ENCODE measurements around the gene CHST5. TPM values are rescaled to one million over a fixed set of nuclear protein-coding genes. Genes with fewer than 3 reads are reported as not detected.

The CHST5 gene
- total and polyA plus RNA-seq, 2 of the 8 experiments (the other 6 are each of a cell fraction or from before 2014, with no cell fraction given), result 0.13 to 0.23 TPM

DNA sequence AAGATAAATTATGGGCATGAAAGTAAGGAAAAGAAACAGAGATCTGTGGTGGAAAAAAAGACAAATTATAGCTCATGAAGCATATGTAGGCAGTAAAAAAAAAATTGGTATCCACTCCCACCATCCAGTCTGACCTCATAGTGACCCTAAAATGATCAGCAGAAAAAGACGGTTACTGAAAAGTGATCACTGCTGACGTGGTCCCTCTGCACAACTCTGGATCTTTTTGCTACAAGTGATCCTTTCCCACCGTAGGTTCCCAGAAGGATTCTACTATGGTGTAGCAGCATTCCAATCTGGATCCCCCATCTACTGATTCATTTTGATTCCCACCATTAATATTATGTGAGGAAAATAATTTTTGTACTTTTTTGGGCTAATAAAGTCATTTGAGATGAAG, 29.8 kb downstream of the CHST5 start:
- H2BK120ac ChIP-seq (replicated peaks; ENCODE audit: low read depth, low read length), result no peak overlapping the region
- no peak overlapping the region for H4K5ac ChIP-seq (ENCODE audit: insufficient read length, low read depth, low read length)
- H4K8ac ChIP-seq (ENCODE audit: extremely low read depth, insufficient read depth, low read length), result no peak overlapping the region
- no peak overlapping the region for H3K27ac ChIP-seq (ENCODE audit: low read depth, low read length)
- H3K4me3 ChIP-seq (ENCODE audit: extremely low read depth in 1 of 4, insufficient read depth in 2 of 4, low read depth in 3 of 4, low read length in 4 of 4), result no peak overlapping the region
- FAIRE-seq, result no peak
- H2BK15ac ChIP-seq (ENCODE audit: low read length), result no peak overlapping the region
- H2BK12ac ChIP-seq (ENCODE audit: low read depth, low read length), result no peak overlapping the region
- no peak overlapping the region for H2BK20ac ChIP-seq (ENCODE audit: low read length)
- ChIA-PET POLR2A (ENCODE audit: partially characterized antibody) (interaction anchor here (1.0 kb wide), 1 partner anchor 11 kb away, joined by 3 read pairs; the partner anchor contains the start of gene CHST6), CTCF (ENCODE audit: partially characterized antibody) (interaction anchor here (0.7 to 7.3 kb wide), 4 partner anchors 10 to 53 kb away, joined by 3 to 40 read pairs (median 6); partner anchors contain the start of gene CHST6)
- no peak overlapping the region for H3K4ac ChIP-seq (replicated peaks; ENCODE audit: insufficient read length, low read depth, low read length)
- no peaks in the 10 kb centered on the region for H3K23me2 ChIP-seq (ENCODE audit: low read depth, low read length)
- WGBS, 2 experiments (ENCODE audit: extremely low coverage in 1 of 2, insufficient coverage in 1 of 2, insufficient read length in 1 of 2, insufficient replicate concordance in 2 of 2, low coverage in 1 of 2, low lambda C conversion rate in 2 of 2, missing lambda C conversion rate in 1 of 2), result 83% methylated on average over 3 of the region's 3 CpGs; no CpG with 5 or more reads in 1 of the 2 experiments
- no peak overlapping the region for H3K9ac ChIP-seq (replicated peaks in 1 of 4; ENCODE audit: extremely low read depth in 1 of 4, low read depth in 3 of 4, low read length in 3 of 4)
- no peaks in the 10 kb centered on the region for H4K20me1 ChIP-seq (replicated peaks in 1 of 2; ENCODE audit: control insufficient read depth in 1 of 2, insufficient read depth in 2 of 2, low read length in 2 of 2)
- H3K4me1 ChIP-seq (replicated peaks in 1 of 4; ENCODE audit: control insufficient read depth in 3 of 4, insufficient read depth in 4 of 4, low read length in 3 of 4), result no peaks in the 10 kb centered on the region
- no peak overlapping the region for H3K56ac ChIP-seq (replicated peaks; ENCODE audit: insufficient read length, low read depth, low read length)
- H2AK5ac ChIP-seq (ENCODE audit: low read depth, low read length), result no peak overlapping the region
- H2BK5ac ChIP-seq (ENCODE audit: low read depth, low read length), result no peak overlapping the region
- no peak overlapping the region for H4K91ac ChIP-seq (replicated peaks; ENCODE audit: insufficient read length, low read length)
- no peaks in the 10 kb centered on the region for H3K36me3 ChIP-seq (ENCODE audit: control insufficient read depth in 2 of 4, insufficient read depth in 4 of 4, low read length in 3 of 4)
- H3K79me2 ChIP-seq (ENCODE audit: control insufficient read depth in 1 of 2, insufficient read depth in 2 of 2, low read length in 2 of 2), result no peaks in the 10 kb centered on the region
- H3K79me1 ChIP-seq (ENCODE audit: low read depth, low read length), result no peaks in the 10 kb centered on the region
- no peaks in the 10 kb centered on the region; a peak in 1 of 7 replicates for H3K27me3 ChIP-seq (replicated peaks in 1 of 4; ENCODE audit: control insufficient read depth in 3 of 4, extremely low read depth in 1 of 4, insufficient read depth in 3 of 4, low read length in 3 of 4)
- H2AFZ ChIP-seq (ENCODE audit: low read length), result no peak overlapping the region
- DNase-seq (ENCODE audit: low read depth in 1 of 2, low spot score in 2 of 2), result no peak
- no peak overlapping the region for H3K23ac ChIP-seq (ENCODE audit: insufficient read length)
- no peak overlapping the region for H3K14ac ChIP-seq (ENCODE audit: insufficient read length)
- H3K9me3 ChIP-seq (ENCODE audit: insufficient read depth in 2 of 2, low read depth in 1 of 2, low read length in 1 of 2), result no peaks in the 10 kb centered on the region
- no peak overlapping the region for H3K18ac ChIP-seq (ENCODE audit: extremely low read depth, low read length)
- H3K4me2 ChIP-seq (ENCODE audit: insufficient read depth in 1 of 2, low read depth in 2 of 2, low read length in 2 of 2), result no peak overlapping the region
- TF ChIP-seq CHD1 (IDR thresholded peaks at IDR 0.05; ENCODE audit: low read depth, low read length), result no peak
- TF ChIP-seq SUZ12 (IDR thresholded peaks at IDR 0.05; ENCODE audit: low read length), result no peak
- no peak for TF ChIP-seq RNF2 (IDR thresholded peaks at IDR 0.05; ENCODE audit: borderline replicate concordance, low read depth, low read length, missing control alignments, poor library complexity, severe bottlenecking)
- TF ChIP-seq JUN (IDR thresholded peaks at IDR 0.05; ENCODE audit: low read depth, low read length), result no peak
- no peak for TF ChIP-seq CTBP2 (IDR thresholded peaks at IDR 0.05; ENCODE audit: borderline replicate concordance, insufficient read depth, insufficient read length, low read length)
- no peak for TF ChIP-seq CREB1 (IDR thresholded peaks at IDR 0.05)
- TF ChIP-seq POLR2A (IDR thresholded peaks at IDR 0.05; ENCODE audit: control extremely low read depth in 1 of 2, low read depth in 2 of 2, low read length in 2 of 2), result no peak
- TF ChIP-seq, protein P1, sequence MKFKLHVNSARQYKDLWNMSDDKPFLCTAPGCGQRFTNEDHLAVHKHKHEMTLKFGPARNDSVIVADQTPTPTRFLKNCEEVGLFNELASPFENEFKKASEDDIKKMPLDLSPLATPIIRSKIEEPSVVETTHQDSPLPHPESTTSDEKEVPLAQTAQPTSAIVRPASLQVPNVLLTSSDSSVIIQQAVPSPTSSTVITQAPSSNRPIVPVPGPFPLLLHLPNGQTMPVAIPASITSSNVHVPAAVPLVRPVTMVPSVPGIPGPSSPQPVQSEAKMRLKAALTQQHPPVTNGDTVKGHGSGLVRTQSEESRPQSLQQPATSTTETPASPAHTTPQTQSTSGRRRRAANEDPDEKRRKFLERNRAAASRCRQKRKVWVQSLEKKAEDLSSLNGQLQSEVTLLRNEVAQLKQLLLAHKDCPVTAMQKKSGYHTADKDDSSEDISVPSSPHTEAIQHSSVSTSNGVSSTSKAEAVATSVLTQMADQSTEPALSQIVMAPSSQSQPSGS (IDR thresholded peaks at IDR 0.05; ENCODE audit: low read length), result no peak
- no peak for TF ChIP-seq TAF7 (optimal IDR thresholded peaks at IDR 0.05; ENCODE audit: borderline replicate concordance, low read depth, low read length)
- TF ChIP-seq CEBPB (IDR thresholded peaks at IDR 0.05; ENCODE audit: low read depth, low read length), result no peak
- TF ChIP-seq POU5F1 (IDR thresholded peaks at IDR 0.05; ENCODE audit: low read depth, low read length), result no peak
- no peak for TF ChIP-seq TEAD4 (IDR thresholded peaks at IDR 0.05; ENCODE audit: low read depth, low read length)
- TF ChIP-seq KDM5A (IDR thresholded peaks at IDR 0.05; ENCODE audit: low read length), result no peak
- no peak for TF ChIP-seq YY1 (IDR thresholded peaks at IDR 0.05; ENCODE audit: low read depth, low read length)

Data from H1 (cell line).